ENCODE data around the gene THBS2.
"Not testable (repeated sequence)": the region's sequence is repeated elsewhere in the genome, so short reads cannot be mapped to it uniquely, and the experiment has no call there.

The THBS2 gene

DNA sequence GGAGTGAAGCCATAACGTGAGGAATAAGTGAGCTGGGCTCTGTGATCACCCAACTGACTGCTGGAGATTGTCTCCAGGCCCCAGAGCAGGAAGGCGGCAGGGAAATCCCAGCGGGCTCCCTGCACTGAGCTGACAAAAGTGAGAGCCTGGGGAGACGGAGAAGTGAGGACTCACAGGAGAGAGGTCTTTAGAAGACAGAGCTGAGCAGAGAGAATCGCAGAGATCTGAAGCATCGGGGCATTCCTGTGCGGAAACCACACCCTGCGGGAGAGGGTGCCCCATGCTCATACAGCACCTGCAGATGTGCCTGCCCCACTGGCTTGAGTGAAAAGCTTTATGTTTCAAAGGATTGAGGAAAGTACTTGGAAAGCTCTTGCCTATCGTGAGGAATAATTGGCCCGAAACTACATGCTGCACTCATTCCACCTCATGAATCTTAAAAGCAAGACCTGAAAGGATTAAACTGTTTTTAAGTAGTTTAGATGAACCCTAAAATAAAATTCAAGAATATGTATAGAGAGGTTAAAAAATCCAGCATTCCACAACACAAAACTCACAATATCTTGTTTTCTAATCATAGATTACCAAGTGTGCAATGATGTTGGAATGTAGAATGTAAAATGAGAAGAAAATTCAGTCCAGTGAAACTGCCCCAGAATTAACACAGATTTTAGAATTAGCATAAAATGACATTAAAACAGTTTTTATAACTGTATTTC is 17.7 kb upstream of the THBS2 start:
- DNase-seq = no peak

DNA sequence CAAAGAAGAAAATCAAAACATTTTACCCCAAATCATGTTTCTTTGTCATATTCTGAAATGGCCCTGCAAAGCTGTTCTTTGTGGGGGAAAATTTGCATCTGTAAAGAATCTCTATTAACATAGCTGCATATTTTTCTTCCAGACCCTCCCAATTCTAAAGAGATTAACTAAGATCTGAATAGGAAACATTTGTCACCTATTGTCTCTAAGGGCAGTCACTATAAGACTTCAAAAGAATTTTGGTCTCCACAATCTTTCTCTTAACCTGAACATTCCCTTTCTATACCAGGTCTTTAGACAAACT is 16.4 kb upstream of the THBS2 start:
- DNase-seq = not testable (repeated sequence)

DNA sequence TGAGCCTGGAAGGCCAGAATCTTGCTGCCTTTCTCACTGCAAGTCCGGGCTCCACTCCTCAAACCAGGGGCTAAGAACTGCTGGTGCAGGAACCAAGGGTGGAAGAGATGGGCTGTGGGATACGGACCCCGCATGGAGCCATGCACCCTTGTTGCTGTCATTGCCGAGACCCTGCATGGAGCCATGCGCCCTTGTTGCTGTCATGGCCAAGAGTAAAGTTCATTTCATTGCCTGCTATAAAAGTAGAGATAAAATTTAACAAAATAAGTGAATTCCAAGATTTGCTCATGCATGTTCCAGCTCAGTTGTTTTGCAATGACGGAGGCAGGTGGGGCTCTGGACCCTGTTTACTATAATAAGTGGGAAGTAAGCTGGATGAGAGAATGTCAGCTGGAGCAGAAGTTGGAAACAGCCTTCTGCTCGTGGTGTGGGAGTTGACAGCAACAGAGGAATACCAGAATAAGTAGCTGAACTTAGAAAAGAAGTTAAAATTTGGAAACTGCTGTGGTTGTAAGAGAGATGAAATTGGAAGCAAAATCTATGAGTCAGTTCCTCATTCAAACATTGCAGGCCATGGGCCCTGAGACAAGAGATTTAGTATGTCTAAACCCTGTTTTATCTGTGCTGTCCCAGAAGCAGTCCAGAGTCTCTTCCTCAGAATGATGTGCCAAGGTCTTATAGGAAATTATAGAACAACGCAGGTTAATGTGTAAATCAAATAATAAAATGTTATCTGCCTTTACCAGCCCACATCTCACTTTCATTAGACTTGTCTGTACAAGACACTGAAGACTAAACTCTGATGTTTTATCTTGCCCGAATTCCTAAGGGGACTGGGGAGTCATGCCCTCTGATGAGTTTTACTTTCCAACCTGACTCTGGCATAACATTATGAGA is 15.8 kb upstream of the THBS2 start:
- DNase-seq = no peak

DNA sequence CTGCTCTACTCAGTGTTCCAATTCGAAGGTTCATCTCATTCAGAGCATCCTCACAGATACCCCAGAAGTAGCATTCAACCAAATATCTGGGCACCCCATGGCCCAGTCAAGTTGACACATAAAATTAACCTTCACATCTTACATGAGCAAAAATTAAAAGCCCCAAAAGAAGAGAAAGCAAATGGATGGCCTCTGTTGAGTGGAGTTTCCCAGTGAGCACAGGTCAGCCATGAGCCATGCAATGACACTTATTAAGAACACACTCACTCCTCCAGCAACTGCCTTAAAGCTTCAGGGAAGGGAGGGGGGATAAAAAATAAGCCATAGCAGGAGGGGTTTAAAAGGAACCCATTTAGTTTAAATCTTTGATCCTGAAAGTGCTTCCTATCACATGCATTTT is 14.6 kb upstream of the THBS2 start:
- no peak for DNase-seq

DNA sequence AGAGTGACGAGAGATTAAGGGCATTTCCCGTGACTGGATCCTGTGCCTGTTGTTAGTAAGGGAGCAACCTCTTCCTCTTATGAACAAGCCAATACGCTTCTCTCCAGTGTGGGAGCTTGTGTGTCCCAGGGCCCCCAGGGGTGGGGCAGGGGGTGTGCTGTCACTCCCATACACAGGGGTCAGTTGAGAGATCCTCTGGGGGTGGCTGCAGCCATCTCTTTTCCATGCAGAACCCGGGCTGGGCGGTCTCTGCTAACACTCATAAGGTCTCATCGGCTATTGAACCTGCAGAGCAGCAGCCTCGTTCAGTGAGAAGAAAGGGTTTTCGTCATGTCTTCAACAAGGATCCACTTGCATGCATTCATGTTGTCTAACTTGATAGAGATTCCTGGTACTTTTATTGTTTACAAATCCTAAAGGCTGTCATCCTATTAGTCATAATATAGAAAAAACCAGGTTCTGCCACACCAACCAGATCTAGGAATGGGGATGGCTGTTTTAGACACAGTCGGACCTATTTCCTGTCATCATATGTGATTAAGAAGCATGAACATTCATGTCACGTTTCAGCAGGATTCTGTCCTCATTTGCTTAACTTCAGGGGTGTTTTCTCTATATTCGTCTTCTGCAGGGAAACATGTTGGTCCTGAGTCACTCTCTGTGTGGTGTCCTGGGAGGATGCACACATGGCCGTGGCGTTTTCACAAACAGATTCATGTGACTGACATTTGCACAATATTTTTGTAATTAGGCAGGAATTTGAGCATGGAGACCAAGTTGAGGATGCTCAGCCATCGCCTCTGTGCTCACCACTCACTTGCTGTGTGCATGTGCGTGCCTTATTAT is 13.3 kb upstream of the THBS2 start:
- no peak for DNase-seq

DNA sequence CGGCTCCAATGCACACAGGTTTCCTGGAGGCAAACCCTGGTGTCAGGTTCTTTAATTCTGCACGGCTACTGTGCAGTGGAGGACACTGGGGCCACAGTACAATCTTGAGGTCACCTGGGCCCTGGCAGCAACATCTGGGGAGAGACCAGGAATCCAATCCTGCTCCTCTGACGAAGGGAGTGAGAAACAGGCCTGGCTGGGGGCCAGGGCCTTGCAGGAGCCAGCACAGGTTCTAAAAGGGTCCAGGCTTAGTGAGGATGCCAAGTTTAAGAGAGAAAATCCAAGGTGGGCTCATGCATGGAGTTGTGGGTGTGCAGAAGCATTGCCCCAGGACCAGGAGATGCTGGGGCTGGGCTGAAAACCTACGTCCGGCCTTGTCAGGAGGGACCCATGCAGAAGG is 12.6 kb upstream of the THBS2 start:
- DNase-seq = no peak

DNA sequence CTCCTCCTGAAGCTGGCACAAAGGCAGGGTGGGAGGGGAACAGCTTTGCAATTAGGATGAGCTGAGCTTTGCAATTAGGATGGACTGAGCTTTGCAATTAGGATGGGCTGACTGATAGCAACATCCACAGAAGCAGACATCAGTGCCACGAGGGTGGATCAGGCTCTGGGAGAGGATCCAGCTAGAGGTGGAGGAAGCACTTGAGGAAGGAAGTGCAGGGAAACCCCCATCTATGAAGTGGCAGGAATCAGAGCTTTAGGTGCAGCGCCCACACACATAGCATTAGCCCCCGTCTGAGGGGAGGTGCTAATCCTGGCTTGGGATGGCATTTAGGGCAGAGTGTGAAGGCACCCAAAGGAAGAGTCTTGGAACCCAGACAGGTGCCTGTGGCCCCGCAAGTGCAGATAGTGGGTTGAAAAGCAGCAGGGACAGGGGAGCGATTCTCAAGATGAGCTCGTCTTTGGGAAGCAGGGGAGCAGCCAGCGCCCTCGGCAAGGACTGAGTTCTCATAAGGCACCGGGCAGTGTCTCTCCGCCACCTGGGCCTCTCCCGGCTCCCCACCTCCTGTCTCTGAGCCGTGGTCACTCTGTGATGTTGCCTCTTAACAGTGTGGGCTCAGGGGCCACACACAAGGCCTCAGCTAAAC is 12.0 kb upstream of the THBS2 start:
- no peak for DNase-seq

DNA sequence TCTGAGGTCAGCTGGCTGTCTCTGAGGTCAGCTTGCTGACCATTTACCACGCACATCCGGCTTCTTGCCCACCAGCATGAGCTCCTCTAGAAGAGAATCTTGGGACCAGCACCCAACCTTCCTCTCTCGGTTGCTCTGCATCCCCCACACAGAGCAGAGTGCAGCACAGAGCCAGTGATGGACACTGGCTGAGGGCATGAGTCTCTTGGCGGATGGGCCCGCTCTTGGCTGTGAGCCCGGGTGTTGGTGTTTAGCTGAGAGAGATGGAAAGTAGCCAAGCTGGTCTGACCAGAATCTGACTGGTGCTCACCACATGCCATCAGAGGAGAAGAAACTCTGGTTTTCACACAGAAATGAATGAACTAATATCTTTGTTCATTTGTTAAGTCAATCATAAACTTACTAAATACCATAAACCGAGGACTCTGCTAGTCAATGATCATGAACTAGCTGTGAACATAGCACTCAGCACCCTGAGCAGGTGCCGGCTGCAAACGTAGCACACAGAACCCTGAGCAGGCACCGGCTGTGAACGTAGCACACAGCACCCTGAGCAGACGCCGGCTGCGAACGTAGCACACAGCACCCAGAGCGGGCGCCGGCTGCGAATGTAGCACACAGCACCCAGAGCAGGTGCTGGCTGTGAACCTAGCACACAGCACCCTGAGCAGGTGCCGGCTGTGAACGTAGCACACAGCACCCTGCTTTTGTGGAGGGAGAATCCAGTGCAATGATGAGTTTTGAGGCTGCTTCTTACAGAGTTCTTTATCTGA is 10.4 kb upstream of the THBS2 start:
- DNase-seq = no peak

DNA sequence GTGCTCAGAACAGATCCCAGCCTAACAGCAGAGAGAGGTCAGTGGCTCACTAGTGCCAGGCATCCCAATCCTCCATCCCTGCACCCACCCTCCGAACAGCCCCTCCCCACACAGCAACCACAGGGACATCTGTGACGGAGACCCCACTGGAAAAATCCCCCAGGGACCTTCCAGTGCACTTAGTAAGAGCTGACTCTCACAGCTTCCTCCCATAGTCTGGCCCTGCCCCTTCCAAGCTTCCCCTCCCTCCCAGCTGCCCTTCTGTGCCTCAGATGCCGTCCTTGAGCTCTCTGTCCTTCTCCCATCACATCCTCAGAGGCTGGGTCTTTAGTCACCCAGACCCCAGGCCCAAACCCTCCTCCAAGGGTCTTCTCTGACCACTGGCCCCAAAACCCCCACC is 9.7 kb upstream of the THBS2 start:
- no peak for DNase-seq

DNA sequence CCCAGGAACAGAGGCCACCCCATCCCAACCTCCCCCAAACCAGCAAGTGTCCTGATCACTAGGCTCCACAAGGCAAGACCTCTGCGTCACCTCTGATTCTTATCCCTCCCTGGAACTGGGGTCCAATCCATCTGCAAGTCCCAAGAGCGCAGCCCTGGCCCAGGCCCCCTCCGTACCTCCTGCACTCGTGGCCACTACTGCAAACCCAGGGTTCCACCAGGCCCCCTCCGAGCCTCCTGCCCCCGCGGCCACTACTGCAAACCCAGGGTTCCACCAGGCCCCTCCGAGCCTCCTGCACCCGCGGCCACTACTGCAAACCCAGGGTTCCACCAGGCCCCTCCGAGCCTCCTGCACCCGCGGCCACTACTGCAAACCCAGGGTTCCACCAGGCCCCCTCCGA is 9.0 kb upstream of the THBS2 start:
- not testable (repeated sequence) for DNase-seq

DNA sequence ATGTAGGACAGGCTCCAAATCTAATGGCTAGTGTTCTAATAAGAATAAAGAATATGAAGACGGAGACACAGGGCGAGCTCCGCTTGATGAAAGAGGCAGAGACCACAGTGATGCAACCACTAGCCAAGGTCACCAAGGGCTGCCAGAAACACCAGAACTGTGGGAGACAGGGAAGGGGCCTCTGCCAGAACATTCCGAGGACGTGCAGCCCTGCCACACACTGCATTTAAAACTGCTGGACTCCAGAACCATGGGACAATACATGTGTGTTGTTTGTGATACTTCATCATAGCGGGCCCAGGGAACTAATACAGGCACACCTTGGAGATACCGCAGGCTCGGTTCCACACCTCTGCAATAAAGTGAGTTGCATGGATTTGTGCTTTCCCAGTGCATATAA is 2.9 kb upstream of the THBS2 start:
- DNase-seq = no peak

DNA sequence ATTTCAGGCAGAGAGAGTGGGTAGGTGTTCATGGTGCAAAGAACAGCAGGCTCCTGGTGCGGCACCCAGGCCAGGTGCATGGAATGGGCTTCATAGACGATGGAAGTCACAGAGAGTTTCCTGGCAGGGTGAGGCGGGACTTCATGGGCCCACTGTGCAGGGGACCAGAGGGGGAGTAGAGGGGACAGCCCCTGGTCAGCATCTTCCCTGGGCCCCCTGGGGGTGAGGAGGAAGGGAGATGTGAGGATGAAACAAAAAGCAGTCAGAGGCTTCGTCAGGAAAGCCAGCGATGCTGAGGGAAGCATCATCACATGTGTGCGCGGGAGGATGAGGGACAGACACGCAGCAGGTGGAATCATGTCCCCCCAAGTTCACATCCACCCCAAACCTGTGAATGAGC is 2.4 kb upstream of the THBS2 start:
- DNase-seq = no peak

DNA sequence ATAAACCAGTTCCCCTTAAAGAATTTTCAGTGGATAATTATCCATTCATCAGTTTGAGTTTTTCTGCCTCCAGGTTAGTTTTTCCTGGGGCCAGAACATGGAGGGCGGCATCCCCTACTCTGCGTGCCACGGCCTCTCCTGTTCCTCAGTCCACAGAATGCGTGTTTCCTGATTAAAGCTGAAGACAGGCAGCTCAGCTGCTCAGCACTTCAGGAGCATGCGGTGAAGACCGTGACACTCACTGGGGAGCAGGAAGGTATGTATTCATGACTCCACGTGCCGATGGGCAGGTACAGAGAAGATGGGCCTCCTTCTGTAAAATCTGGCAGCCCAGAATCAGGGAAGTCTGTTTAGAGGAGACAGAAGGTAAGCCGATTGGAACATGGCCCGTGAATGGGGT is 2.0 kb upstream of the THBS2 start:
- no peak for DNase-seq

DNA sequence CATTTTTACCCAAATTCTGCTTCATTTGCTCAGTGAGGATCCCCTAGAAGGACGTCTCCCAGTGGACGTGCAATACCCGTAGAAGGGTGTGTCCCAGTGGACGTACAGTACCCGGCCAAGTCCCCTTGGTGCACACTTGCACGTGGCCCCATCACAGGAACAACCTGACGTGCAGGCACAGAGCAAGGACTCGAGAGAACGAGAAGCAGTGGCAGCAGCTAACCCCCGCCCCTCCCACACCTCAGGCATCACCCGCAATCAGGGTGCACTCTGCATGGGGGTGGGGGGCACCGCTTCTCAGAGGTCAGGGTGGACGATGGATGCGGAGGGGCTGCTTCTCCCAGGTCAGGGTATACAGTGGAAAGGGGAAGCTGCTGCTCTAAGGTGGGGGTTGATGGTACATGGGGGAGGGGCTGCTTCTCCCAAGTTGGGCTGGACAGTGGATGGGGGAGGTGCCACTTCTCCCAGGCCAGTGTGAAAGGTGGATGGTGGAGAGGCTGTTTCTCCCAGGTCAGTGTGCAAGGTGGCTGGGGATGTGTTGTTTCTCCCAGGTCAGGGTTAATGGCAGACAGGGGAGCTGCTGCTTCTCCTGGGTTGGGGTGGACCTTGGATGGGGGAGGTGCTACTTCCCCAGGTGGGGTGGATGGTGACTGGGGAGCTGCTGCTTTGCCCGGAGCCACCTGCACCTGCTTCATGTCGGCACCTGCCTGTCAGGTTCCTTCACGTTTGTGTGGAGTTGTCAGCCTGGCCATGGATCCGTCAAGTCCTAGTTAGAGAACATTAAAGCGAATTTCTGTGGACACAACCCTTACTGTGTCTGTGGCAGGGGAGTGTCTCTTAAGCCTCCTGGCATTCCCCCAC is 1.0 kb upstream of the THBS2 start:
- no peak for DNase-seq

DNA sequence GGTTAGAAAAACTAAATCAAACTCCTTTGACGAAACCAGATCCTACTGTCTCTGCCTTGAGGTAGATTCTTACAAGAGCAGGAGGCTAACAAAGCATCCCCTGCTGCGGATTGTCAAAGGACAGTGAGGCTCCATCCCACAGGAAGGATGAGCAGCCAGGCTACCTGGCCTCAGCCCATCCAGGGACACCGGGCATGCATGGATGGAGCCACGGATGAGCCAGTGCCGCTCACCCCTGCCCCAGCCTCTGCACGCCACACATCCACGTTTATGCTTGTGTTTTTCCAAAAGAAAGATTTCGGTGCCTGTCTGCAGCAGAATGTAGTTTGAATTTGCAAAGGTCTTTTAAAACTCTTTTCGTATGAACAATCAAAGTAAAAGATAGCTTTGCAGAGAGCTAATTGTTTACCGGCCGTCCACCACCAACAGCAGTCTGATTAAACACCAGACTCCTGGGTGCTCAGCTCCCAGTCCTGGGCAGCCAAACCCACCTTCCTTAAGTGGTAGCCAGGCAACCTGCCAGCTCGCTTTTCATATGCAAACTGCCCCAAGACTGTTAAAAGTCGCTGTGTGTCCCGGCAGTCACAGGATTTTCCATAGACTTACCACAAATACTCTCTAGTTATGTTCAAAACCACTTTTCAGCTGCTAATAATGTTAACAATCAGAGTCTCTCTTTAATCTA is 999 bp downstream of the THBS2 start:
- DNase-seq = no peak

DNA sequence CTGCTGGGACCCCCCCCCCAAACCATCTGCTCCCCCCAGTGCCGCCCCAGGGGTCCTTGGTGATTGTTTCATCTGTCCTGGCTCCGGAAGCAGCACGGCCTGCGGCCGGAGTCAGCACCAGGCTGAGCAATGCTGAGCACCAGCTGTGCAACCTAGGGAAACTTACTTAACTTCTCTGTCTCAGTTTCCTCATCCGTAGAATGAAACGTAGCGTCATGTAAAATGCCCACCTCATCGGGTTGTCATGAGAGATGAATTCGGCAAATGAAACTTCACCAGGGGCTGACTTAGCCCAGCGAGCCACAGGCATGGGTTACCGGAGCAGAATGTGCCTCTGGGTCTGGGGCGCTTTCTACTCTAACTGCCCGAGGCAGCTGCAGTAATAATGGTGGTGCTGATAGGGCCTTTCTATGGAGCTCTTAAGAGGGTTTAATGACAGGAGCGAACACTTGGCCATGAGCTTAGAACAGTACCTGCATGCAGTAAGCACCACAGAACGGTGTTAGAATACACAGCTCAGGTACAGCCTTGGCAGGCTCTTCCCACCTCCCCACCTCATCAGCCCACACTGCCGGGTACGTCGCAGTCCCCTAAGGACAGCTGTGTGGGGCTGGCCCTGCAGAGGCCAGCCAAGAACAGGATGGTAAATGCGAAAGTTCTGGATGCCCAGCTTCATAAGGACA is 1.7 kb downstream of the THBS2 start:
- no peak for DNase-seq

DNA sequence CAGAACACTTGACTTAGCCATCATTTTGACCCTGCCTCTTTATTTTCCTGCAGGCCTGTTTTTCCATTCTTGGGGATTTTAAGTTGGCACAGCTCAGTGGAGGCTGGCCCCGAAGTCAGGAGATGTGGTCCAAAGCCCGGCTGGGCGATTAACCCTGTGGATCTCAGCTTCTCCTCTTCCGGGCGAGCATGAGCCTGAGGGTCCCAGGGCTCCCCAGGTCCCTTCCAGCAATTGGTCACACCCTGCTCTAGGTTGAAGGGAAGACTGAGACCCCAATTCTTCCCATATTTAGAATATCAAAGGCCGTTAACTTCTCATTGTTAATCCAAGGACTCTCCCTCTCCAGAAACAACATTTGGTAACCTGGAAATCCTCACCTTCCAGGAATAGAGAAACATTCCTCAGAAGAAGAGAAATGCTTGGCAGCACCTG is 2.3 kb downstream of the THBS2 start:
- DNase-seq = no peak

DNA sequence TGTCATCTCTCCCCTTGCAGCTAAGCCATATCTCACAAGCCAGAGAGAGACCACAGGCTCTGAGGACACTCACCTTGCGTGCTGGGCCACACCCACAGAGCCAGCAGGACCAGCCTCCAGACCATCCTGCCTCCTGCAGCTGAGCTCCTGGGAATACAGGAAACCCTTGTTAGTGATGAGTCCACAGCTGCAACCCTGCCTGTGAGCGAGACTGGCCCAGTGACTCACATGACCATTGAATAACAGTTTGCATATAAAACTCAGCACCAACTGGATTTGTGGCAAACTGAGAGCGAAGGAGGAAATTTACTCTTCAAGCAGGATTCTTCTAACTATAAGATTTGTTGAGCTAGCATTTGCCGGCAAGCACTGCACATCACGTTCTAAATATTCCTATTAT is 3.0 kb downstream of the THBS2 start:
- no peak for DNase-seq

DNA sequence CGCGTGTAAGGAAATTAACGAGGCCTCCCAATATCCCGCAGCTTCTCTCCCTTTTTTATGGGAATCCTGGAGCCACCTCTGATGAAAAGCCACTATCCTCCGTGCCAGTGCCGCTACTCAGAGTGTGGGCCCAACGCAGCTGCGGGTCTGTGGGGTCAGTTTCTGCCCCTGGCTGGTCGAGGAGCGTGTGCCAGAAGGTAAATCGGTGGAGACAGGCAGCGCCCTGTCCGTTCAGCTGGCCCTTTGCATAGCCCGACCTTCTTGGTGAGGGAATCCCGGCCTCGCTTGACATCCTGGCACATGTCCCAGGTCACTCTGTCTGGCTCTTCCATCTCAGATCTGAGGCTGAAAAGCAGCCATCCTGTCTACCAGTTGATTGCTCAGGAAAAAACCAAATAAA is 4.6 kb downstream of the THBS2 start:
- no peak for DNase-seq

DNA sequence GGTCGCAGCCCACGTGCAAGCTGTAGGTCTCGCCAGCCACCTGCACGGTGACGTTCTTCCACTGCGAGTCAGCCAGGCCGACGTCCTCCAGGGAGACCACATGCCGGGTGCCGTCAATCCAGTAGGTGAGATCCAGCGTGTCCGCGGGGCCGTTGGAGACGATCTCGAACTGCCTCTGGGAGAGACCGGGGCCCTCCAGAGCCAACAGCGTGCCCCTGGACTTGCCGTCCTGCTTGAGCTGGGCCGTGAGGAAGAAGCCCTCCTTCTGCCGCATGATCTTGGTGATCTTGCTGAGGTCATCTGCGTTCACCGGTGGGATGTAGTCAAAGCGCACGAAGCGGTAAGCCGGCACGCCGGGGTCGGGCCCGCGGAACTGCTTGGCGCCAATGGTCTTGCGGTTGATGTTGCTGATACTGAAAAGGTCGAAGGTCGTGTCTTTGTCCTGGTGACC is 5.1 kb downstream of the THBS2 start:
- DNase-seq = no peak
